Mesenchymal stem cell (in vitro differentiated cells and primary cell): ENCODE data around the gene SORBS2.

Experiments used
- DNase-seq: peaks from one replicate; pipeline ENCODE4 v3.0.0-alpha.2; 2013
- H2AFZ ChIP-seq: one replicate; pipeline ENCODE4 v1.6.1; 2013; ENCODE audit warnings: low read depth, mild to moderate bottlenecking, control low read depth, inconsistent platforms, low read length, moderate library complexity
- H2AK5ac ChIP-seq: 2 replicates; pipeline ENCODE4 v1.6.1; 2013; ENCODE audit warnings: low read length, moderate library complexity, mild to moderate bottlenecking, inconsistent platforms; ENCODE audit not compliant: severe bottlenecking
- H2BK120ac ChIP-seq: one replicate; pipeline ENCODE4 v1.6.1; 2013; ENCODE audit warnings: low read depth, mild to moderate bottlenecking, inconsistent platforms, low read length, moderate library complexity
- H2BK12ac ChIP-seq, 2 experiments: one replicate each; pipeline ENCODE4 v1.6.1; 2013; ENCODE audit warnings: inconsistent platforms in 2 of 2, low read length in 2 of 2, mild to moderate bottlenecking in 2 of 2, moderate library complexity in 2 of 2, control low read depth in 1 of 2
- H2BK15ac ChIP-seq: one replicate; pipeline ENCODE4 v1.6.1; 2013; ENCODE audit warnings: mild to moderate bottlenecking, low read depth, inconsistent platforms; ENCODE audit not compliant: poor library complexity, severe bottlenecking
- H2BK5ac ChIP-seq: 2 replicates; pipeline ENCODE4 v1.6.1; 2013; ENCODE audit warnings: low read depth, mild to moderate bottlenecking, low read length, control low read depth, inconsistent platforms; ENCODE audit not compliant: poor library complexity, severe bottlenecking
- H3K14ac ChIP-seq, 2 experiments: one replicate each; pipeline ENCODE4 v1.6.1; 2013; ENCODE audit warnings: inconsistent platforms in 2 of 2, low read length in 2 of 2, control low read depth in 1 of 2, mild to moderate bottlenecking in 1 of 2, moderate library complexity in 1 of 2
- H3K18ac ChIP-seq, 2 experiments: one replicate each; pipeline ENCODE4 v1.6.1; 2013; ENCODE audit warnings: inconsistent platforms in 2 of 2, low read length in 2 of 2, control low read depth in 1 of 2, low read depth in 1 of 2, mild to moderate bottlenecking in 1 of 2
- H3K23ac ChIP-seq, 2 experiments: one replicate each; pipeline ENCODE4 v1.6.1; 2013; ENCODE audit warnings: inconsistent platforms in 2 of 2, low read length in 2 of 2, mild to moderate bottlenecking in 2 of 2, moderate library complexity in 2 of 2, control low read depth in 1 of 2
- H3K27ac ChIP-seq: 2 replicates; pipeline ENCODE4 v1.5.1; 2013; ENCODE audit warnings: mild to moderate bottlenecking, moderate library complexity, low read length, control low read depth, inconsistent platforms; ENCODE audit not compliant: poor library complexity, severe bottlenecking
- H3K27me3 ChIP-seq, 2 experiments: 2 replicates each; pipeline versions ENCODE4 v1.6.1 to v1.7.0; 2013; ENCODE audit warnings: low read length in 2 of 2, mild to moderate bottlenecking in 2 of 2, moderate library complexity in 2 of 2, control low read depth in 1 of 2, inconsistent platforms in 1 of 2; ENCODE audit not compliant: control insufficient read depth in 1 of 2, insufficient read depth in 1 of 2
- H3K36me3 ChIP-seq, 2 experiments: 2 replicates each; pipeline versions ENCODE4 v1.6.1 to v1.7.0; 2013; ENCODE audit warnings: low read length in 2 of 2, control low read depth in 1 of 2, inconsistent platforms in 1 of 2, low read depth in 1 of 2, mild to moderate bottlenecking in 1 of 2; ENCODE audit not compliant: insufficient read depth in 2 of 2, control insufficient read depth in 1 of 2
- H3K4ac ChIP-seq, 2 experiments: one replicate each; pipeline ENCODE4 v1.6.1; 2013; ENCODE audit warnings: inconsistent platforms in 2 of 2, low read length in 2 of 2, mild to moderate bottlenecking in 2 of 2, moderate library complexity in 2 of 2, control low read depth in 1 of 2, low read depth in 1 of 2
- H3K4me1 ChIP-seq: 2 replicates; pipeline ENCODE4 v1.6.1; 2013; ENCODE audit warnings: low read depth, low read length, control low read depth; ENCODE audit not compliant: control insufficient read depth, insufficient read depth
- H3K4me2 ChIP-seq: 2 replicates; pipeline ENCODE4 v1.6.1; 2013; ENCODE audit warnings: low read length, mild to moderate bottlenecking, inconsistent platforms; ENCODE audit not compliant: poor library complexity, severe bottlenecking
- H3K4me3 ChIP-seq, 2 experiments: 2 replicates each; pipeline versions ENCODE4 v1.5.1 to v1.7.0; 2013; ENCODE audit warnings: low read length in 2 of 2, mild to moderate bottlenecking in 2 of 2, control low read depth in 1 of 2, low read depth in 1 of 2; ENCODE audit not compliant: insufficient read depth in 1 of 2
- H3K79me1 ChIP-seq: replicated peaks from 2 replicates; pipeline ENCODE4 v1.6.1; 2013; ENCODE audit warnings: mild to moderate bottlenecking, control low read depth, low read length, inconsistent platforms; ENCODE audit not compliant: poor library complexity, severe bottlenecking
- H3K9ac ChIP-seq: 2 replicates; pipeline ENCODE4 v1.7.0; 2013; ENCODE audit warnings: mild to moderate bottlenecking, low read length, moderate library complexity
- H3K9me3 ChIP-seq: 2 replicates; pipeline ENCODE4 v1.7.0; 2013; ENCODE audit warnings: mild to moderate bottlenecking, low read length; ENCODE audit not compliant: control insufficient read depth
- H4K8ac ChIP-seq: one replicate; pipeline ENCODE4 v1.6.1; 2013; ENCODE audit warnings: inconsistent platforms, mild to moderate bottlenecking, low read length, moderate library complexity
- H4K91ac ChIP-seq: one replicate; pipeline ENCODE4 v1.6.1; 2013; ENCODE audit warnings: mild to moderate bottlenecking, low read length, inconsistent platforms
- WGBS: methylation state at CpG from one replicate; pipeline ENCODE4 v1.1.7; 2013; ENCODE audit warnings: mixed read lengths; 5-methylcytosine and 5-hydroxymethylcytosine counted together

The SORBS2 gene

DNA sequence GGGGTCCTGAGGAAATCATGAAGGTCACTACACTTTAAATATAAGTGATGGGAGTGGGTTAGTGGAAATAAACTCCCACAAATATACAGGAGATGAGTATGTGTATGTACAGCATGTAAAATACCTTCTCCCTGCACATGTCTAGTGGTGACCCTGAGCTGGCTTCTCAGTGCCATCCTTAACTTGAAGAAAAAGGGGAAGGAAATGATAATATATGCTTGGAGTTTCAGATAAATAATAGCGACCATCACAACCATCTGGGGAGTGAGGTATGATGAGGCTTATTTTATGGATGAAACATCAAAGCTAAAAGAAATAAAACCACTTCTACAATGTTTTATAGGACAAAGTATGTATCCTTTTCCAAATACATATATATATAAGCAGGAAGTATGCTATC, 41.0 kb upstream of the SORBS2 start:
- H3K36me3 ChIP-seq: no peaks in the 10 kb centered on the region
- H2BK120ac ChIP-seq: no peak overlapping the region
- H2BK5ac ChIP-seq: no peak overlapping the region
- H3K14ac ChIP-seq: no peak overlapping the region
- no peak overlapping the region for H3K18ac ChIP-seq
- H2BK12ac ChIP-seq: no peak overlapping the region
- peaks cover 4% of the 10 kb centered on the region for H3K9me3 ChIP-seq
- H4K8ac ChIP-seq: no peak overlapping the region
- H3K4me2 ChIP-seq: no peak overlapping the region
- H2BK15ac ChIP-seq: no peak overlapping the region
- H3K4me3 ChIP-seq: no peak overlapping the region
- H3K27ac ChIP-seq: no peak overlapping the region
- no peak overlapping the region for H3K23ac ChIP-seq
- H3K4ac ChIP-seq: no peak overlapping the region
- no peaks in the 10 kb centered on the region for H3K27me3 ChIP-seq
- no peak overlapping the region for H2AFZ ChIP-seq
- no peak overlapping the region for H4K91ac ChIP-seq
- no peak overlapping the region for H2AK5ac ChIP-seq
- no CpG with 5 or more reads among the region's 1 CpG for WGBS
- H3K4me1 ChIP-seq: no peaks in the 10 kb centered on the region
- no peak for DNase-seq
- H3K9ac ChIP-seq: no peak overlapping the region
- H3K79me1 ChIP-seq: no peaks in the 10 kb centered on the region

DNA sequence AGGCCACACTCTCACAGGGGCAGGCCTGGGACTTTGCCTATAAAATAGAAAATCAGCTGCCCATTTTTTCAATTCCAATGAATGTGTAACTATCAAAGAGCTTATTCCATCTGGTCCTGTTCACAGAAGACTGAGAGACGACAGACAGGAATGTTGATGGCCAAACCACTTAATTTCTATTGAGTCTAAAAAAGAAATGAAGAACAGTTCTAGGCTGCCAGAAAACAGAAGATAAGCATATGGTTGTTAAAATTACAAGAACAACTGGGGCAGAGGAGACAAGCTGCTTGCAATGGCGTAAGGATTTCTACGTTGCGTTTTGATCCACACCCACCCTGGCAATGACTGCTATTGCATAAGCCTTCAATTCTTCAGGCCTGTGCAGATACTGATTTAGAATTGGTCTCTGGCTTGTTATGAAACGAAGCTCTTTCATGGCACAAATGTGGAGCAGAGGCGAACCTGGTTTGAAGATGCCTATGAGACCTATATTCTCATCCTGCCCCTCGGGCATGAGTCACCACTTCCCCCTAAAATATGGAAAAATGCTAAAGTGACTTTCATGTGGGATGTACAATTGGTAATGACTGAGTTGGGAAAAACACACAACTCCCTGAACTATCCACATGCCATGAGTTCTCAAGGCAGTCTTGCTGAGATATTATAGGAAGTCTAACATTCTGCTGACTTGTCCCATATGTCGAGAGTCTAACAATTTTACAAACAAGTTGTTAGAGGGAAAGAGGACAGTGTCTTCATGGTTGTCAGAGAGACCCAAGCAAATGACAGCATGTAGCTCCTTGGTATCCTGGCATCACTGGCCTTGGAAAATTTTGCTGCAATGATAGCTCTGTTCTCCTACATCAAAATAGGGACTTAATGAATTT, 37.9 kb upstream of the SORBS2 start:
- Histone ChIP-seq H3K14ac (no peak overlapping the region), H4K8ac (no peak overlapping the region)

GRCh38 chr4:185847352-185848097, 35.5 kb upstream of the SORBS2 start:
- Histone ChIP-seq H3K18ac (peak overlapping the region in 1 of 2 experiments; percentile 11), H3K9ac (peak overlapping the region; percentile 31), H3K36me3 (no peaks in the 10 kb centered on the region), H4K8ac (no peak overlapping the region), H3K27ac (no peak overlapping the region), H4K91ac (no peak overlapping the region), H3K27me3 (no peaks in the 10 kb centered on the region), H2BK120ac (no peak overlapping the region), H2BK5ac (no peak overlapping the region), H3K14ac (no peak overlapping the region), H3K79me1 (no peaks in the 10 kb centered on the region), H2BK15ac (no peak overlapping the region), H3K4me1 (peaks cover 3% of the 10 kb centered on the region), H3K4ac (no peak overlapping the region), H2BK12ac (peak overlapping the region in 1 of 2 experiments; percentile 47), H2AK5ac (no peak overlapping the region), H3K23ac (no peak overlapping the region), H3K4me2 (no peak overlapping the region), H3K4me3 (no peak overlapping the region), H2AFZ (no peak overlapping the region), H3K9me3 (peaks cover 4% of the 10 kb centered on the region)
- peak; percentile 78 for DNase-seq
- WGBS: 40% methylated on average over 13 of the region's 13 CpGs

More for the DNA sequence above, 37.9 kb upstream of the SORBS2 start:
- Histone ChIP-seq H3K23ac (no peak overlapping the region), H2BK120ac (no peak overlapping the region), H3K4me1 (peaks cover 3% of the 10 kb centered on the region), H3K4me2 (no peak overlapping the region), H3K27me3 (no peaks in the 10 kb centered on the region), H2BK15ac (no peak overlapping the region), H3K79me1 (no peaks in the 10 kb centered on the region), H3K27ac (no peak overlapping the region), H2AK5ac (no peak overlapping the region), H3K9ac (peak overlapping the region; percentile 9), H2BK5ac (no peak overlapping the region), H3K4ac (no peak overlapping the region), H2BK12ac (no peak overlapping the region), H4K91ac (no peak overlapping the region), H3K4me3 (no peak overlapping the region), H3K36me3 (no peaks in the 10 kb centered on the region), H2AFZ (no peak overlapping the region), H3K9me3 (peaks cover 4% of the 10 kb centered on the region), H3K18ac (no peak overlapping the region)
- 87% methylated on average over 6 of the region's 8 CpGs for WGBS
- DNase-seq: no peak

DNA sequence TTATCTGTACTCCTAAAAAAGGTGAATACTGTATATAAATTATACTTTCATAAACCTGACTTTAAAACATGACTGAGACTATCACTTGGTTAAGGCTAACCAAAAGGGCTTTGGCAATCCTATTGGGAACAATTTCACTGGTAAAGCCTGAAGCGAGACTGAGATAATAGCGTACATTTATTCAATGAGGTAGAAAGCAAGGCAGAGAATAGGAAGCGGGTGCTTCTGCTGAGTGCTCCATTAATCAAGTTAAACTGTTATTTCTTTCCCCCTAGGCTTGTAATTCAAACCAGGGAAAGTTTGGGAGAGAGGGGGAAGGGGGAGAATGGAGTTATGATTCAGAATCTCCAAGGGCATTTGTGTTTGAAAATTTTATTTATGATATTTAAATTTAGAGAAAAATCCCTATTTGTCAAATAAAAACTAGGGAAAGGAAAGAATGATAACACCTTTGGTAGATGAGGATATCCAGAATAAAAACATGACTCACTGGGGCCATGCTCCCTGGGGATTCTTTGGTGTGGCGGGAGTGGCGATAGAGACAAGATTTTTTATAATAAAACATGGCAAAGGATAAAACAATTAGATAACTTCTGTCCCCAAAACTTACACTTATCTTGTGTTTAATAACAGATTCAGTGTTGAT, 34.6 kb upstream of the SORBS2 start:
- H3K4ac ChIP-seq: no peak overlapping the region
- no peak overlapping the region for H4K91ac ChIP-seq
- H2BK120ac ChIP-seq: no peak overlapping the region
- no peaks in the 10 kb centered on the region for H3K79me1 ChIP-seq
- 59% methylated on average over 3 of the region's 5 CpGs for WGBS
- H3K23ac ChIP-seq: no peak overlapping the region
- no peak for DNase-seq
- H3K4me1 ChIP-seq: peaks cover 3% of the 10 kb centered on the region
- no peak overlapping the region for H3K4me2 ChIP-seq
- H3K27ac ChIP-seq: no peak overlapping the region
- no peak overlapping the region for H2BK5ac ChIP-seq
- H3K27me3 ChIP-seq: no peaks in the 10 kb centered on the region
- no peak overlapping the region for H4K8ac ChIP-seq
- H2AK5ac ChIP-seq: no peak overlapping the region
- H3K18ac ChIP-seq: no peak overlapping the region
- no peak overlapping the region for H2BK15ac ChIP-seq
- no peak overlapping the region for H2AFZ ChIP-seq
- no peaks in the 10 kb centered on the region for H3K36me3 ChIP-seq
- peaks cover 4% of the 10 kb centered on the region for H3K9me3 ChIP-seq
- no peak overlapping the region for H3K14ac ChIP-seq
- no peak overlapping the region for H3K4me3 ChIP-seq
- no peak overlapping the region for H2BK12ac ChIP-seq
- peak overlapping the region; percentile 31 for H3K9ac ChIP-seq
